IPS-NIHi7 (cell line): ENCODE measurements around the gene FAM210B.
"Not testable (repeated sequence)": the region's sequence is repeated elsewhere in the genome, so short reads cannot be mapped to it uniquely, and the experiment has no call there.

Source experiments
- DNase-seq: peaks from one replicate; pipeline ENCODE4 v3.0.0; 2012; ENCODE audit warnings: mixed read lengths; ENCODE audit errors: extremely low spot score

The FAM210B gene

DNA sequence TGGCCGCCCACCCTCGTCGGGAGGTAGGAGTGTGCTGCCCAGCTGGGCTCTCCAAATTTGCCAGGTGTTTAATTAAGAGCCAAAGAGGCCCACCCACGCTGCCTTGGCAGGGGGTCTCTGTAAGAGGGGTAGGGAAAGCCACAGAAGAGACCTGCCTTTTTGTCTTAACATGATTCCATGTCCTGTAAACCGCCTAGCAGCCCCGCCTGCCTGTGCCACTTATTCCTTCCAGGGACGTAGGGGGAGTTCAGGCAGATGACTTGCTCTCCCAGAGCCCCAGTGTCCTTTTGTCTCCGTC lies 2.1 kb downstream of the FAM210B start:
- DNase-seq = no peak

DNA sequence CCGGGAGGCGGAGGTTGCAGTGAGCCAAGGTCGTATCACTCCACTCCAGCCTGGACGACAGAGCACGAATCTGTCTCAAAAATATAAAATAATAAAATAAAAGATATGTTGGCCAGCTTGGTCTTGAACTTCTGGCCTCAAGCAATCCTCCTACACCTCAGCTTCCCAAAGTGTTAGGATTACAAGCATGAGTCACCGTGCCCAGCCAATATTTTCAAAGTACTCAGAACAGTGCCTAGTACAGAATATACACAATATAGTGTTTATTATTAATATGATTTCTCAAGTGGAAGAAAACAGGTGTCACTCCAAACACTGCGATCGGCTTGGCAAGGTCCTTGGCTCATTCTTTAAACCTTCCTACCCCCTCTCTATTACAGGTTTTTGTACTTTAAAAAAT lies 3.1 kb downstream of the FAM210B start:
- DNase-seq = no peak

DNA sequence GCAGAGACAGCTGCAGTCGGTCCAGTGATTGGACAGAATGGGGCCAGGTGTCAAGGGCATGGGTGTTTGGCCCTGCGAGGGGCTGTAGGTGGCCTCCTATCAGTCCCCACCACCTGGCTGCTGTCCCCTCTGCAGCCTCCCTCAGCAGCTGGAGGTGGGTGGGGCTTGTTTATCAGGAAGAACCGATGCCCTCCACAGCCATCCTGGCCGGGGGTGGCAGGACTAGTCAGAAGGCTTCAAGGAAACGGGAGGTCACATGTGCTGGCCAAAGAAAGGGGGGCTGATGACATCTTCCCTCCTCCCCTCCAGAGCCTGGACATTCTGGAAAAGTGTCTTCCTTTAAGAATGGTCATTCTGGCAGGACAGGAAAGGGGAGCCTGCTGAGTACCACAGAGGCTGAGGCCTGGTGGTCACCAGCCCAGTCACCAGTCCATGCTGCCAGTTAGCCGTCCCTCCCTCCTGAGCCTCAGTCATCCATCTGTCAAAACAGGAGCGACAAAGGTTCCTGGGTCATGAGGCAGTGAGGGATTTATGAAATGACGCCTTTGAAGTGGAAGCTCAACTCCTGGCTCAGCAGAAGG lies 4.1 kb downstream of the FAM210B start:
- no peak for DNase-seq

DNA sequence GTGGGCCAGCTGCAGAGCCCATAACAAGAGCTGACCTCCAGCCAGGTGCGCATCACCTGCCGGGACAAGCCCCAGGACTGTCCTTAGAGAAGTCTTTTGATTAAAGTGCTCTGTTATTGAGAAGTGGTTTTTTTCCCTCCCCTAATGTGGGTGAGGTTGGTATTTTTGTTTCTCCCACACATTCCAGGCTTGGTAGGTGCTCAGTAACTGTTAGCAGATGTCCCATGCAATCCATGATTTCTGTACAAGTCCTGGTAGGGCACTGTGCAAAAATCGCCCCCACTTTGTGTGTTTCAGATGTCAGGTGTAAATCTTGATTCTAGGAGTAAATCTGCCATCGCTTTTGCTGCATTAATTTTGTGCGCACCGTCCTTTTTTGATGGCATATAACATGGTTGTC lies 4.7 kb downstream of the FAM210B start:
- no peak for DNase-seq

DNA sequence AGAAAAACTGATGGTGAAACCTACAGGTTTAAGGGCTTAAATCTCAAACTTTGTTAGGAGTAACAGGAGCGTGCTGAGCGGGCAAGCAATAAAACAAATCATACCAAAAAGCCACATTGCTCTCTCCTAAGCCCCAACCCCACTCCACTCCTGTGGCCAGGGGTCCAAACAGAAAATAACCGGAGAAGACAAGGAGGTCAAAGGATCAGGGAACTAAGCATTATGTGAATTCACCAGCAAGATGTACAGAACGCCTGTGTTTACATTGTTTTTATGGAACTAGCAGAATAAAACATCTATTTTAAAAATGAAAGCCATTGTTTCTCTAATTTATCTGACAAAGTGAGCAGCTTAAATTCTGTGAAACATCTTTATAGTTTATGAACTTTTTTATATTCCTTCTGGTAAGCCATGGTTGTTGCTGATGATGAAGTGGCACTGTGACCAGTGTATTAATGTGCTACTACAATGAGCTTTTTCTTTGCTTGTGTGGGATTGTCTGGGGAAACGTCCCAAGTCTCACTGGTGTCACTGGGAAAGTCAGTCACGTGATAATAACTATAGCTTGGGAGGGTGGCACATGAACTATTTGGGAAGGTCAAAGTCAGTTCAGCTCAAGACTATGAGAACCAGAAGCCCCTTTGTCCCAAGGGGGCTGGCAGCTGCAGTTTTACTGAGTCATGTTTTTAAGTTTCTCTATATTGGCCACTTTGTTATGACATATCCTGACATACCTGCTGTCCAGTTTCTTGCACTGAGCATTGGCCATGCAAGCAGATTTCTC lies 9.8 kb downstream of the FAM210B start:
- DNase-seq = no peak

DNA sequence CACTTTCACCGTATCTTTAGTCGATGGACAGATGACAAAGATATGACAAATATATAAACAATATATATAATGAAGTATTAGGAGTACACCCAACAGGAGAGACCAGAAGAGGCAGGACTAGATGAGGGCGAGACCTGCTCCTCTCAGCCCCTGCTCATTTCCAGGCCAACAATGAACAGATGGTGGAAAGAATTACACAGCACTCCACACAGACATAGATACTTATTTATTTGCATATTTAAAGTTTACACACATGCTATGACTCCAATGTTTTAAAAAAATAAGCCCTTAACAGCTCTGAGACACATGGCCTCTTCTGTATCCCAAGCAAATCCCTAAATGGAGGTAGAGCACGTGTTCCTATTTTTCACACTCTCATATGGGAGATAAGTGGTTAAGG lies 10.4 kb downstream of the FAM210B start:
- no peak for DNase-seq

DNA sequence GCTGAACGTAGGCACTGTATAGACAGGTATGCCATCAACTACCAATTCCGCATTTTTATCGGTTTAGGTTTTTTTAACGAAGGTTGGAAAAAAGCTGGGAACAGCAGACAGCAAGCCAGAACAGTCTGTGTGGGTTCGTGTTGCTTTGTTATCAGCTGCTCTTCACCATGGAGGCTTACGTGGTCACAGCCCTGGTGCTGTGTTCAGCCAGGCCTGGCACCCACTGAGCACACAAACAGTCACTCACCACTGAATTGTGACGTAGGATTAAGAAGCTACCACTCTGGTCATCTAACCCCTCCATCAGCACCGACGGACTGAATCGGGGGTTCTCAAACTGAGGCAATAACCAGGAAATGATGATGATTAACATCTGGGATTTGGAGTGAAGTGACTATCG lies 13.2 kb downstream of the FAM210B start:
- no peak for DNase-seq

DNA sequence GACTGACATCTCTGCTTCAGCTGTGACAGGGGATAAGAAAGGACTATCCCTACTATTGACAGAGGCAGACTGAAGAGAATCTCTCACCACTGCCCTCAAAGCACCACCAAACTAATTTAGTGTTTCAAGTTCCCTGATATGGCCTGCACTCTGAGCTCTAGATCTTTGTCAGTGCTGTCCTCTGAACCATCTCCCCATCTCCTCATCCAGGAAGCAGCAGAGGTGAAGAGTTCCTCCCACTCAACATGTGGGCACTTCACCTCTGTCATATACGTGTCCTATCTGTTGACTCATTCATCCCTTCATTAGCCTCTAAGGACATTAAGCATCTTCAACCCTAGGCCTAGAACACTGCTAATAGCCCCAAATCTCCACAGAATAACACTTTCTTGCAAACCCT lies 14.1 kb downstream of the FAM210B start:
- no peak for DNase-seq

DNA sequence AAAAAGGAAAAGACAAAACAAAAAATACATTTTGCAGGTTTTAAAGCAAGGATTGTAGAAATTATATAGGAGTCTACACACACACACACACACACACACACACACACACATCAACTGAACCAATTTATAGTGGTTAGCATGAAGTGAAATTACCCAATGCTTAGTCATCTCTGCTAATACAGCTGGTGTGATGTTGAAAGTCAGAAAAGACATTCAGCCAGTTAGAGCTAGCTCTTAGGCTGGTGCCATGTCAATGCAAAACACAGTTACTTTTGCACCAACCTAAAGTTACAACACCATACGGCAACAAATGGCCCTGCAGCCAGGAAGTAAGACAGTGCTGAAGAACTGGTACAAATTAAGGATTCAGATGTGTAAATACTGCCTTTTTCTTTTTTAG lies 15.2 kb downstream of the FAM210B start:
- DNase-seq = no peak

DNA sequence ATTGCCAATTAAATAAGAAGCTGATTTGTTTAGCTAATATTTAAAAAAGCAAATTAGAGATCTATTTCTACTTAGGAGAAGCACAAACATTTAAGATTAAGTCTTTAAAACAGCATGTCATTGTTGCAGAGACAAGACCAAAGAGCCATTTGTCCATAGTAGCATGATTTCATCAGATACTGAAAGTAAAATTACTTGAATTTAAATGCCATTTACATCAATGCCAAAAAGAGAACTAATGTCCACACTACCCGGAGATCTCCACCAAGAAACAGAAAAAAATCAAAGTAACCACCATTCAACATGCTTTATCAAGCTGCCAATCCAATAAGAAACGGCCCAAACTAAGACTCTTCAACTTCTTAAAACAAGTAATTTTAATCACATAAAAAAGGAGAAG lies 17.6 kb downstream of the FAM210B start:
- no peak for DNase-seq

DNA sequence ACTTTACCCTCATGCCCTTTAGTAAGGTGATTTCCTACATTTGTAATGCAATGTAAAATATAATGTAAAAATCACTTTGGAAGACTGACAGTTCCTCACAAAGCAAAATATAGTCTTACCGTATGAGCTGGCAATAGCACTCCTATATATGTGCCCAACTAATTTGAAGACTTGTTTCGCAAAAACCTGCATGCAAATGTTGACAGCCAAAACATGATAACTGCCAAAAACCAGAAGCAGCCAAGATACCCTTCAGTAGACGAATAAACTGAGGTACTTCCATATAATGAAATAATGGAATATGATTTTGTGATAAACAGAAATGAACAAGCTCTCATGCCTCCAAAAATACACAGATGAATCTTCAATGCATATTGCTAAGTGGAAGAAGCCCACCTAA lies 19.6 kb downstream of the FAM210B start:
- DNase-seq = no peak

DNA sequence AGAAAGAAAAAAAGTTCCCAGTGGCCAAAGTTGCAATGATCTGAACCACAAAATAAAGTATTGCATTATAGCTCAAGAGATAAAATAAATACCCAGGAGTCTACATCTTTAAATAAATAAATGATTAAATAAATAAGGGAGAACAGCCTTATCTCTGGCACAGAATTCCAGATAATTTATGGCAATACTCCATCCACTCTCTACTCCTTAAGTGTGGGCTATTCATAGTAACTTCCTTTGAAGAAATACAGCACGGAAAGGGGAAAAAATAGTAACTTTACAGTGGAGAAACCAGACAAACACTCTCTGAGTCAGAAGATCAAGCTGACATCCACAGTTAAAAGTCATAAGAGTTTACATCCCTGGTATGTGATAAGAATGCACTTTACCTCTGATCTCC lies 21.6 kb downstream of the FAM210B start:
- no peak for DNase-seq

DNA sequence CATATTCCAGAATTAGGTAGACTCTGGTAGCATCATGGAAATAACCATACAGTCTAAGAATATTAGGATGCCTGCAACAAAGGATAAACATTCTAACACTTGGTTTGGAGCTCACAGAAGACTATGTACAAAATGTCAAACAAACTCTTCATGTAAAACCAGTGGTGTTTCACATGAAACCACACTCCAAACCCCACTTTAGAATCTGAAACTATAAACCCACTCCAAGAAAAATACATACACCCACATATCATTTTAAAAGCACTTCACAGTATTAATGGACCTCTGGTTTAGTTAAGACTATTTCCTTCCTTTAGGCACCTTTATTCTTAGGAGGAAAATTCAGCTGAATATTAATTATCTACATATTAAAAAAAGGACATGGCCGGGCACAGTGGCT lies 22.7 kb downstream of the FAM210B start:
- no peak for DNase-seq

DNA sequence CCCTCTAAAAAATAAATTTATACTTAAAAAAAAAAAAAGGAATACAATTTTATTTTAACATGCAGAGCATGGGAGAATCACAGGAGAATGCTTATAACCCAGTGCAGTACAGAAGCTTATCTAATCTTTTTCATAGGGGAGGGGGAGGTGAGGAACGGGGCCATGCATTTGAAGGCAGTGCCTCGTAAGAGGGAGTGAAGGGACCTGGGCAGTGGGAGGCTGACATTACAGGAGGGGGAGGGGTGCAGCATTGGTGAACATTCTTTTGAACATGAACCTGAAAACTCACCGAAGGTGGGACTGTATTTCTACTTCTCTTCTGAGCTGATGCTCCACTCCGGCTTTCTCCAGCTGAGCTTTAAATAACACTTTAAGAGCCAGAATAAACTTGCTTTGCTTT lies 23.9 kb downstream of the FAM210B start:
- no peak for DNase-seq

DNA sequence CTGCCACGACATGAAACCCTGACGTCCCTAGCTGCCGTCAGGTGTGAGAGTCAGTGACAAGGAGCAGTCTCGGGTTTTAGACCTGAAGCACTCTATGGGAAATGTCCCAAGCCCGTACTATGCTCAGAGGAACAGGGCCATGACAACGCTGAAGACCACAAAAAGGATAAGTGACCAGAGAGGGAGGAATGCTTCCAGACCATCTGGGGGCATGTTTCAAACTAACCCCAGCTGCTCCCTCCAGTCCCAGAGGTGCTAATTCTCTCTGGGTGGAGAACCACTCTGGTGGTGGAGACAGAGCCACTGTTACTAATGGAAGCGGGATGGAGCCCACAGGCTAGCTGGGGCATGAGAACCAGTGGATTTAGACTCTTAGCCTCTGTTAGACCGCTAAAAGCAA lies 24.6 kb downstream of the FAM210B start:
- no peak for DNase-seq

DNA sequence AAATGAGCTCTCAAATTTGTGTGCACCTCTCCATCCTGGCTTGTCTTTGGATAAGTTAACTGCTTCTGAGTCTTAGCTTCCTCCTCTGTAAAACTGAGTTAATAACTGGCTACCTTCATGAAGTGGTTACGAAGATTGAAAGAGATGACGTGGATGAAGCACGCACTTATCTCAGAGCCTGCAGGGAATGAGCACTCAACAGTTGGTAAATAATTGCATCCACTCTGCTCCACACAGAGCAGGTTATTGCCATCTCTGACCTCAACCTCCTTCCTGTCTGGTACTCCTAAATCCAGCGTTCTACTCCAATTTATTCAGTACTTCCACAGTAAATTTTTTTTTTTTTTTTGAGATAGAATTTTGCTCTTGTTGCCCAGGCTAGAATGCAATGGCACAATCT lies 26.4 kb downstream of the FAM210B start:
- DNase-seq = no peak

DNA sequence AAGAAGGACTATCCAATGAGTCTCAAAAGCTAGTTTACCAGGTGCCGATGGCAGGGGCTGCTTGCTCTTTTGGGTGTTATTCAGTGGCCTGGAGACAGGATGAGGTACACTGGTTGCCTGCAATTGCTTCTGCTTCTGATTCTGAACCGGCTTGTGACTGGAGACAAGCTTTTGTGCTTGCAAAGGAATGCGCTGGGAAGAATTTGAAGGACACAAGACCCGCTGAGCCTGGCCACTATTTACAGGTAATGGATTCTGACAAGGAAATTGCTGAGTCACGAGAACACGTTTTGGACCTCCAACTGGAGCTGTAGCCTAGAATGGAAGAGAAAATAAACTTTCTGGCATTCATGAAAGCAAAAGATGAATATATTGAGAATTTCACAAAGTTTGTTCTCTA lies 27.4 kb downstream of the FAM210B start:
- no peak for DNase-seq

DNA sequence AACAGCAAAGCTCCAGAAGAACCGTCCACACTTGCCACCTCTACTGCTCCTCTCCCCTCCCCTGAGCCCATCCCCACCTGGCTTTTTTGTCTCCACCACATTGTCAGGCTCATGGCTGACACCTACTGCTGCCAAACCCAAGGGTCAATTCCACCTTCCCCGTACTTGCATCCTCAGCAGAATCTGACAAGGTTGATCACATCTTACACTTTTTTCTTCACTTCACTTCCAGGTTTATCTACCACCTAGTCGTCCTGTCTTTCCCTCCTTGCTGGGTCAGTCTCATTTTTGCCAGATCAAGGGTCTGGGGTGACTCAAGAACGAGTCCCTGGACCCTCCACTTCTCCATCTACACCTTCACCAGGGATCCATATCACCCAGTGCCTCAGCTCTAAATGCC lies 30.1 kb downstream of the FAM210B start:
- DNase-seq = no peak

DNA sequence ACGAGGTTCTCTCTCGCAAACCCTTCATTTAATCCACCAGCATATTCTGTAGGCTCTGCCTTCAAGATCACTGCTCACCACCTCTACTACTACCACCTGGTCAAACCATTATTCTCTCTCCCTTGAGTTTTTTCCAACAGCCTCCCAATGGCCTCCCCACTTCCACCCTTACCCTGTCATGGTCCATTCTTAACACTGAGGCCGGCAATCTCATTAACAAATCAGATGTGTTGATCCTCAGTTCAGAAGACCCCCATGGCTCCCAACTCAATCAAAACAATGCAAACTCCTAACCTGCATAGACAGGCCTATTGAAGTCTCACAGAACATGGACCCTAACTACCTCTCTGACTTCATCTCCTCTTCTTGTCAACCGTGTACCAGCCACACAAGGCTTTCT lies 31.0 kb downstream of the FAM210B start:
- no peak for DNase-seq

DNA sequence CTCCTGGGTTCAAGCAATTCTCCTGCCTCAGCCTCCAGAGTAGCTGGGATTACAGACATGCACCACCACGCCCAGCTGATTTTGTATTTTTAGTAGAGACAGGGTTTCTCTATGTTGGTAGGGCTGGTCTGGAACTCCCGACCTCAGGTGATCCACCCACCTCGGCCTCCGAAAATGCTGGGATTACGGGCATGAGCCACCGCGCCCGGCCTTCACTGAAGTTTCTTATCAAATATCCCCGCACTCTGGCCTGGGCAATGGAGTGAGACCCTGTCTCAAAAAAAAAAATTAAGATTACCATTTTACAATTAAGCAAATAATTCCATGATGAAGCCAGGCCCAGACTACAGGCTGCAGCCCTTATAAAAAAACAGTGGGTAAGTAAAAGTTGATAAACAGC lies 31.6 kb downstream of the FAM210B start:
- not testable (repeated sequence) for DNase-seq

DNA sequence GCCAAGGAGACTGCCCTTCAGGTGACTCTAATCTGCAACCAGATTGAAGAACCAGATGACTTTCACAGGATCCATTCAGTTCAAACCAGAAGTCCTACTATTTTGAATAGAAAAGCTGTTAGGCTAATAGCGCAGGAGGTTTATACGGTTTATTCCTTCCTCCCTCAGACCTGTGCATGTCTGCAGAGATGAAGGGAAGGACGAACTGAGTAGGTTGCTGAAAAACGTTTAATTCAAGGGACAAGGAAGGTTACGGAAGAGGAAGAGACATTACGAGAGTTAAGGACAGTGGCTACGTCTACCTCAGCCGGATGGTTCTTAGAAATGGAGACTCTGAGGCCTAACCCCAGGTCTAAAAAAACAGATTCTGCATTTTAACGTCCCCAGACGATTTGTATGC lies 32.3 kb downstream of the FAM210B start:
- no peak for DNase-seq

DNA sequence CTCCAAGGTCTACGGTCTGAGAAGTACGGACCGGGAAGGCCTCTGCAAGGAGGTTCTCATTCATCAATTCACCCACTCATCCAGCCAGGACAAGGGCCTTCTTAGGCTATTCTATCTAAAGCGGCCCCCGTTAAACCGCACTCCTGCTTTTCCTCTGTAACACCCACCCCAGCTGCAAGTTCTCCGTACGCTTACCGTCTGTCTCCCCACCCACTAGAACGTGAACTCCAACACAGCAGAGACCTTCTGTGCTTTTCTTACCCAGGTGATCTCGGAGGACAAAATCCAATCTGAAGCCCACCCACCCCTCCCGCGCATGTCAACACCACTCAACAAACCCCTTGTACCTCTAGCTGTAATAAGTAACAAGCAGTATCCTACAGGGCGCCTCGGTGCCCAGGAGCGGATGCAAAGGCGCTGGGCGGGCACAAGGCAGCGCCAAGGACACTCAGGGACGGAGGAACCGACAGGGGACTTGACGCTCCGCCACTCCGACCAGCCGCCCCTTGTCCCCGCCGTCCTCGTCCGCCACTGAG lies 32.9 kb downstream of the FAM210B start:
- DNase-seq = no peak

DNA sequence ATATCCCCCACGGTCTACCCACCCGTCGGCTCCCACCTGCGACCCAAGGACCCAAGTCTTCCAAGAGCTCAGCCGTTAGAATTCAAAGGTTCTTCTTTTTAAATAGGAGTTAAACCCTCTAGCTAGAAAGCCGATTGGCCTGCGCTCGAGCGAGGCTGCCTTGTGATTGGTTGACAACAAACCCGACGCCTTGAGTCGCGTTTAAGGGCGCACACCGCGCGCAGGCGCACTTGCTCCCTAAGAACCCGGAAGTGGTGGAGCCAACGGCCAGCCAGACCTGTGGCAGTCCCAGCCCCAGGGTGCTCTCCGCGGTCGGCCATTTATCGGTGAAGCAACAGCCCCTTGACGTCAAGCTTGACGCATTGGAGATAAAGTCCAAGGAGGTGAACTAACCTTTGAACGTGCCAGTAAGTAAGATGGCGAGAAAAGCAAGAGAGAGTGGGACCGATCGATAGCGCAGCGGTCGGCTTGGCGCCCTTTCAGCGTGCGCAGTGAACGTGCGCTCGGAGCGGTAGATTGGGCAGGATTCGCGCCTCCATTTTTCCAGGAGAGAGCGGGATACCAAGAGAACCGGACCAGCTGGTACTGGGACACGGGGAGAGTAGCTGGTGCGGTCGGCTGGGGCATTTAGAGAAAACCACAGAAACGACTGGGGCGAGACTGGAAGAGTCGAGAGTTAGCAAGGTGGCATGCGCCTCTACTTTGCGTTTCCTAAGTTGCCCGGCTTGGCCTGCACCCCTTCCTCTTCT lies 33.5 kb downstream of the FAM210B start, which contains the start of the genes AURKA and CSTF1:
AURKA (minus strand) TSS at position 84 of the 749 bp plus-strand sequence. CDS start 4,018 bp downstream, outside the sequence.
CSTF1 (plus strand) TSS at position 514 of the 749 bp plus-strand sequence. CDS start 2,908 bp downstream, outside the sequence.
- peak; percentile 100 for DNase-seq
